Natural killer cell (primary cell): ENCODE results near the gene GNAT1. TPM values are rescaled to one million over a fixed set of nuclear protein-coding genes. Genes with fewer than 3 reads are reported as not detected.

Source experiments
- ATAC-seq, 3 donors: fragments of 150-1000 bp in 2 of 3; fragments of 200-7000 bp in 1 of 3; cut with Tn5 transposase; 1 replicate in 1 of 3; 2 replicates in 2 of 3; pipeline ENCODE4 v1.10.0; 2021; ENCODE audit warnings: mild to moderate bottlenecking in 2 of 3, moderate library complexity in 2 of 3
- DNase-seq, 2 donors: peaks; one replicate each; pipeline versions ENCODE4 v3.0.0 to v3.0.0-alpha.2; 2013 to 2021; ENCODE audit warnings: mixed read lengths in 1 of 2
- H3K27ac ChIP-seq: one replicate; pipeline ENCODE4 v1.5.1; 2013; ENCODE audit warnings: mild to moderate bottlenecking, low read length
- H3K27me3 ChIP-seq: one replicate; pipeline ENCODE4 v1.6.1; 2013; ENCODE audit warnings: low read length; ENCODE audit not compliant: control insufficient read depth, insufficient read depth
- H3K36me3 ChIP-seq: one replicate; pipeline ENCODE4 v1.6.1; 2013; ENCODE audit warnings: low read length; ENCODE audit not compliant: control insufficient read depth, insufficient read depth
- H3K4me1 ChIP-seq: one replicate; pipeline ENCODE4 v1.6.1; 2013; ENCODE audit warnings: low read length; ENCODE audit not compliant: control insufficient read depth, insufficient read depth
- H3K4me3 ChIP-seq: one replicate; pipeline ENCODE4 v1.5.1; 2013; ENCODE audit warnings: low read length
- H3K9me3 ChIP-seq: one replicate; pipeline ENCODE4 v1.6.1; 2013; ENCODE audit warnings: low read length; ENCODE audit not compliant: control insufficient read depth, insufficient read depth
- H3K27ac Mint-ChIP-seq, 2 donors: one replicate each; pipeline ENCODE4 v1.8.0; 2022; ENCODE audit warnings: mild to moderate bottlenecking in 2 of 2, mixed read lengths in 2 of 2, moderate library complexity in 1 of 2
- H3K27me3 Mint-ChIP-seq, 2 donors: one replicate each; pipeline ENCODE4 v1.8.0; 2022; ENCODE audit warnings: low read depth in 2 of 2, mixed read lengths in 2 of 2
- H3K36me3 Mint-ChIP-seq: one replicate; pipeline ENCODE4 v1.8.0; 2022; ENCODE audit warnings: mixed read lengths
- H3K4me1 Mint-ChIP-seq, 2 donors: one replicate each; pipeline ENCODE4 v1.8.0; 2022; ENCODE audit warnings: mixed read lengths in 2 of 2
- H3K4me3 Mint-ChIP-seq: one replicate; pipeline ENCODE4 v1.8.0; 2022; ENCODE audit warnings: mild to moderate bottlenecking, moderate library complexity, mixed read lengths
- H3K9me3 Mint-ChIP-seq, 2 donors: one replicate each; pipeline ENCODE4 v1.8.0; 2022; ENCODE audit warnings: mixed read lengths in 2 of 2
- WGBS: methylation state at CpG from one replicate; pipeline ENCODE4 v1.1.7; 2013; ENCODE audit warnings: missing lambda C conversion rate; ENCODE audit not compliant: insufficient coverage; 5-methylcytosine and 5-hydroxymethylcytosine counted together
- intact Hi-C: fragments of 100-400 bp; cut with micrococcal nuclease; formaldehyde crosslinking; loops from one replicate; pipeline ENCODE4 v1.14.2; 2022
- total RNA-seq, 4 donors: library from RNA; stranded (reverse); fragments of 120-200 nt in 1 of 4; gene quantifications; one replicate each; pipeline versions ENCODE4 v1.2.3 to v1.2.4, GENCODE V29; 2013 to 2022
- TF ChIP-seq, protein P1 (sequence below): fragments of 200-600 bp; IDR thresholded peaks from one replicate; pipeline ENCODE4 v1.8.0; 2022; ENCODE audit warnings: antibody characterized with exemption

Gene GNAT1
- total RNA-seq, 3 donors from 2014 or later (not counting 1 experiment from before 2014, with no cell fraction given) = not detected

DNA sequence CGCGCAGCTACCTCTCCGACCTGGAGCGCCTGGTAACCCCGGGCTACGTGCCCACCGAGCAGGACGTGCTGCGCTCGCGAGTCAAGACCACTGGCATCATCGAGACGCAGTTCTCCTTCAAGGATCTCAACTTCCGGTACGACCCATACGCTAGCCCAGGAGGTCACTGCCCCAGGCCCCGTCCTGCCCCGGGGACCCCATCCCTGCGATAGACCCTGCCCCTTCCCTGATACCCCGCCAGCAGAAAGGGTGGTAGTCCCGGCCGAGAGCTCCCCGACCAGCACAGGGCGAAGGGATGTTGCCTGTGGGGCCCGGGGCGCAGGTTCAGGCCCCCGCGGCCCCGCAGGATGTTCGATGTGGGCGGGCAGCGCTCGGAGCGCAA, 2.3 kb downstream of the GNAT1 start:
- Mint-ChIP-seq H3K4me1 (peaks cover 0 to 6% of the 10 kb centered on the region in 2 donors), H3K9me3 (no peaks in the 10 kb centered on the region), H3K27me3 (peaks cover 7 to 12% of the 10 kb centered on the region in 2 donors), H3K27ac (no peak overlapping the region), H3K36me3 (no peaks in the 10 kb centered on the region), H3K4me3 (no peak overlapping the region)
- intact Hi-C loops = loop anchor here (1.0 kb wide), 2 partner anchors 33 to 53 kb away; no protein-coding TSS in a partner anchor
- DNase-seq (peak in 1 of 2 donors; percentile 21), ATAC-seq (no peak)
- H3K27me3 ChIP-seq = peaks cover 12% of the 10 kb centered on the region
- no peak overlapping the region for H3K27ac ChIP-seq
- peaks cover 21% of the 10 kb centered on the region for H3K4me1 ChIP-seq
- H3K9me3 ChIP-seq = no peaks in the 10 kb centered on the region
- WGBS = 28% methylated on average over 34 of the region's 34 CpGs
- no peak overlapping the region for H3K4me3 ChIP-seq
- TF ChIP-seq, protein P1, sequence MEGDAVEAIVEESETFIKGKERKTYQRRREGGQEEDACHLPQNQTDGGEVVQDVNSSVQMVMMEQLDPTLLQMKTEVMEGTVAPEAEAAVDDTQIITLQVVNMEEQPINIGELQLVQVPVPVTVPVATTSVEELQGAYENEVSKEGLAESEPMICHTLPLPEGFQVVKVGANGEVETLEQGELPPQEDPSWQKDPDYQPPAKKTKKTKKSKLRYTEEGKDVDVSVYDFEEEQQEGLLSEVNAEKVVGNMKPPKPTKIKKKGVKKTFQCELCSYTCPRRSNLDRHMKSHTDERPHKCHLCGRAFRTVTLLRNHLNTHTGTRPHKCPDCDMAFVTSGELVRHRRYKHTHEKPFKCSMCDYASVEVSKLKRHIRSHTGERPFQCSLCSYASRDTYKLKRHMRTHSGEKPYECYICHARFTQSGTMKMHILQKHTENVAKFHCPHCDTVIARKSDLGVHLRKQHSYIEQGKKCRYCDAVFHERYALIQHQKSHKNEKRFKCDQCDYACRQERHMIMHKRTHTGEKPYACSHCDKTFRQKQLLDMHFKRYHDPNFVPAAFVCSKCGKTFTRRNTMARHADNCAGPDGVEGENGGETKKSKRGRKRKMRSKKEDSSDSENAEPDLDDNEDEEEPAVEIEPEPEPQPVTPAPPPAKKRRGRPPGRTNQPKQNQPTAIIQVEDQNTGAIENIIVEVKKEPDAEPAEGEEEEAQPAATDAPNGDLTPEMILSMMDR = no peak
- H3K36me3 ChIP-seq = no peaks in the 10 kb centered on the region

DNA sequence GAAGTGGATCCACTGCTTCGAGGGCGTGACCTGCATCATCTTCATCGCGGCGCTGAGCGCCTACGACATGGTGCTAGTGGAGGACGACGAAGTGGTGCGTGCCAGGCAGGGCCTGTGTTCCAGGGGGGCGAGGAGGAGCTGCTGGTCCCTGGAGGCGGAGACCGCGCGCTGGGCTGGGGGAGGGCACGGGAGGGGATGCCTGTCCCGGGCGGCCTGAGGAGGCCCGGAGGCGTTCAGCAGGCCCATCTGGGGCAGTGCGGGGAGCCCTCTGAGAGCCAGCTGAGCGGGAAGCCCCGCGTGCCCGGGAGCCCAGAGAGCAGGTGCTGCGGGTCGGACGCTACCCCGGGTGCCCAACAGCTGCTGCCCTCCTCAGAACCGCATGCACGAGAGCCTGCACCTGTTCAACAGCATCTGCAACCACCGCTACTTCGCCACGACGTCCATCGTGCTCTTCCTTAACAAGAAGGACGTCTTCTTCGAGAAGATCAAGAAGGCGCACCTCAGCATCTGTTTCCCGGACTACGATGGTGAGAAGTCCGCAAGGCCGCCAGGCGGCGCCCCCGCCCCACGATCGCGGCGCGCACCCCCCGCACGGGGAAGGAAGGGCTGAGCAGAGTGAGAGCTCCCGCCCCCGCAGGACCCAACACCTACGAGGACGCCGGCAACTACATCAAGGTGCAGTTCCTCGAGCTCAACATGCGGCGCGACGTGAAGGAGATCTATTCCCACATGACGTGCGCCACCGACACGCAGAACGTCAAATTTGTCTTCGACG, 2.9 kb downstream of the GNAT1 start:
- peak; percentile 81 to 92 for DNase-seq
- no peak overlapping the region for H3K4me3 ChIP-seq
- Mint-ChIP-seq H3K27me3 (peaks cover 7 to 14% of the 10 kb centered on the region in 2 donors), H3K36me3 (no peaks in the 10 kb centered on the region), H3K9me3 (no peaks in the 10 kb centered on the region), H3K4me3 (peak overlapping the region; percentile 53), H3K27ac (peak overlapping the region in 1 of 2 donors; percentile 45), H3K4me1 (peaks cover 0 to 6% of the 10 kb centered on the region in 2 donors)
- H3K27me3 ChIP-seq = peaks cover 12% of the 10 kb centered on the region
- intact Hi-C loops = loop anchor here (1.0 kb wide), 2 partner anchors 32 to 52 kb away; no protein-coding TSS in a partner anchor
- no peaks in the 10 kb centered on the region for H3K9me3 ChIP-seq
- H3K36me3 ChIP-seq = no peaks in the 10 kb centered on the region
- 11% methylated on average over 70 of the region's 70 CpGs for WGBS
- TF ChIP-seq, protein P1 = peak; percentile 84
- peak; percentile 87 to 88 (median 88) for ATAC-seq
- no peak overlapping the region for H3K27ac ChIP-seq
- peaks cover 21% of the 10 kb centered on the region for H3K4me1 ChIP-seq

- Mint-ChIP-seq H3K36me3 (no peaks in the 10 kb centered on the region), H3K27me3 (peaks cover 7 to 14% of the 10 kb centered on the region in 2 donors), H3K27ac (peak overlapping the region in 1 of 2 donors; percentile 45), H3K4me1 (peaks cover 0 to 6% of the 10 kb centered on the region in 2 donors), H3K9me3 (no peaks in the 10 kb centered on the region), H3K4me3 (peak overlapping the region; percentile 53)
- no peak overlapping the region for H3K4me3 ChIP-seq
- TF ChIP-seq, protein P1 = no peak
- H3K27me3 ChIP-seq = peaks cover 12% of the 10 kb centered on the region
- ATAC-seq = peak; percentile 51 to 67 (median 57)
- H3K4me1 ChIP-seq = peaks cover 21% of the 10 kb centered on the region
- intact Hi-C loops = loop anchor here (1.0 kb wide), 2 partner anchors 31 to 51 kb away; no protein-coding TSS in a partner anchor
- DNase-seq = no peak
- H3K9me3 ChIP-seq = no peaks in the 10 kb centered on the region
- 58% methylated on average over 14 of the region's 14 CpGs for WGBS
- no peaks in the 10 kb centered on the region for H3K36me3 ChIP-seq
- no peak overlapping the region for H3K27ac ChIP-seq
Measured at GRCh38 chr3:50194903-50195500, 3.6 kb downstream of the GNAT1 start.
